OCI-LY7 (cell line): Measurements from ENCODE around the gene STX18. TPM values are rescaled to one million over a fixed set of nuclear protein-coding genes. Genes with fewer than 3 reads are reported as not detected.

Experiments
- BruUV-seq: library from RNA; stranded (reverse); fragments of 400-500 nt; replicated peaks from 2 replicates; lab custom pipeline; 2021; lab: Mats Ljungman, UMichigan
- CTCF ChIA-PET: fragments of 300-600 bp; sonication (Branson Sonifier 250); formaldehyde crosslinking; loops from one replicate; lab custom pipeline; 2022; ENCODE audit warnings: antibody characterized with exemption; ENCODE audit not compliant: unreplicated experiment; lab: Charles Lee
- POLR2A ChIA-PET: fragments of 300-600 bp; sonication (Branson Sonifier 250); formaldehyde crosslinking; loops from one replicate; lab custom pipeline; 2022; ENCODE audit warnings: antibody characterized with exemption; lab: Charles Lee
- DNase-seq: peaks from one replicate; pipeline ENCODE4 v3.0.0-alpha.2; 2015; ENCODE audit warnings: low spot score
- H2AFZ ChIP-seq: fragments of 200-600 bp; sonication (generic), shearing (Covaris generic); 2 replicates; pipeline ENCODE4 v1.6.1; 2014; ENCODE audit warnings: mild to moderate bottlenecking, antibody characterized with exemption, low read length, moderate library complexity
- H3K27ac ChIP-seq: fragments of 200-600 bp; sonication (generic); 2 replicates; pipeline ENCODE4 v1.5.1; 2014; ENCODE audit warnings: mixed run types, low read depth, mild to moderate bottlenecking, moderate library complexity, low read length, inconsistent platforms; ENCODE audit not compliant: poor library complexity, severe bottlenecking
- H3K36me3 ChIP-seq: fragments of 200-600 bp; sonication (generic); 2 replicates; pipeline ENCODE4 v1.6.1; 2014; ENCODE audit warnings: mild to moderate bottlenecking, antibody characterized with exemption, low read length, moderate library complexity, mixed read lengths; ENCODE audit not compliant: insufficient read depth
- H3K4me1 ChIP-seq: fragments of 200-600 bp; sonication (generic); 2 replicates; pipeline ENCODE4 v1.5.1; 2014; ENCODE audit warnings: mild to moderate bottlenecking, low read length; ENCODE audit not compliant: insufficient read depth, poor library complexity, severe bottlenecking
- H3K4me2 ChIP-seq: fragments of 200-600 bp; sonication (generic); 2 replicates; pipeline ENCODE4 v1.6.1; 2014; ENCODE audit warnings: mild to moderate bottlenecking, low read length
- H3K4me3 ChIP-seq: fragments of 200-600 bp; sonication (generic); 2 replicates; pipeline ENCODE4 v1.5.1; 2014; ENCODE audit warnings: mild to moderate bottlenecking, low read depth, low read length; ENCODE audit not compliant: poor library complexity, severe bottlenecking
- H3K79me2 ChIP-seq: fragments of 200-600 bp; sonication (generic); 2 replicates; pipeline ENCODE4 v1.6.1; 2016; ENCODE audit warnings: low read depth, mild to moderate bottlenecking, low read length, moderate library complexity, mixed read lengths; ENCODE audit not compliant: insufficient read depth
- H3K9me2 ChIP-seq: fragments of 200-600 bp; sonication (generic); 2 replicates; pipeline ENCODE4 v1.6.1; 2016; ENCODE audit warnings: mild to moderate bottlenecking, low read length, mixed read lengths; ENCODE audit not compliant: insufficient read depth
- H3K9me3 ChIP-seq: fragments of 200-600 bp; sonication (generic); 2 replicates; pipeline ENCODE4 v1.6.1; 2014; ENCODE audit warnings: mild to moderate bottlenecking, mixed run types, low read length, mixed read lengths
- H4K20me1 ChIP-seq: fragments of 200-600 bp; sonication (generic); 2 replicates; pipeline ENCODE4 v1.6.1; 2014; ENCODE audit warnings: mild to moderate bottlenecking, antibody characterized with exemption, low read length, moderate library complexity, mixed read lengths; ENCODE audit not compliant: insufficient read depth
- EZH2phosphoT487 ChIP-seq: fragments of 200-600 bp; sonication (generic); IDR thresholded peaks from 2 replicates; pipeline ENCODE4 v1.6.1; 2018; ENCODE audit warnings: low read depth, borderline replicate concordance, mild to moderate bottlenecking, mixed run types, antibody characterized with exemption, low read length, moderate library complexity, mixed read lengths
- intact Hi-C: fragments of 100-400 bp; cut with micrococcal nuclease; formaldehyde crosslinking; loops from one replicate; pipeline ENCODE4 v1.10.0; 2022; ENCODE audit not compliant: unreplicated experiment
- total RNA-seq, 2 experiments: library from RNA; depleted of rRNA in 1 of 2; stranded (reverse); fragments of >200 nt in 1 of 2; shearing (Covaris generic) in 1 of 2; gene quantifications; 2 replicates each; pipeline ENCODE4 v1.2.3, GENCODE V29; 2014 to 2022
- TF ChIP-seq, protein P1 (sequence below): fragments of 200-600 bp; sonication (generic); conservative IDR thresholded peaks from 2 replicates; pipeline ENCODE4 v1.5.1; 2014; ENCODE audit warnings: mild to moderate bottlenecking, antibody characterized with exemption, low read length, moderate library complexity, mixed read lengths

STX18 gene
- total RNA-seq, 2 experiments from 2014 or later, result 30.6 to 35.2 TPM

DNA sequence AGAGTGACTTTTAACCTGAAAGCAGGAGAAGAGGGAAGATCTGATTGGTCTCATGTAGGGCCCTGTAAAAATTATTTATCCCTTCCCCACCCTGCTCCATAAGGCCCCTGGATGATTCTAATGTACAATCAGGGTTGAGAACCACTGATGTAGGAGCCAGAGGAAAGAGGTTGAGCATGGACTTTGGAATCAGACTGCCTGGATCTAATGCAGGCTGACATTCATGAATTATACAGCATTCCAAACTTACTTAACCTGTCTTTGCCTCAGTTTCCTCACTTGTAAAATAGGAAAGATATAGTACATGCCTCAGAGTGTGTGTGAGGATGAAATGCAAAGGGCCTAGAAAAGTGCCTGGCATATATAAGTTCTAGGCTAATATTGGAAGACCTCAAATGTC, 47.0 kb downstream of the STX18 start:
- peaks cover 30% of the 10 kb centered on the region for H3K4me1 ChIP-seq
- BruUV-seq, result no TSS peak
- H3K79me2 ChIP-seq, result peaks cover 21% of the 10 kb centered on the region; the same call in 1 of the 2 replicates
- no peak overlapping the region for H3K27ac ChIP-seq
- TF ChIP-seq, protein P1, sequence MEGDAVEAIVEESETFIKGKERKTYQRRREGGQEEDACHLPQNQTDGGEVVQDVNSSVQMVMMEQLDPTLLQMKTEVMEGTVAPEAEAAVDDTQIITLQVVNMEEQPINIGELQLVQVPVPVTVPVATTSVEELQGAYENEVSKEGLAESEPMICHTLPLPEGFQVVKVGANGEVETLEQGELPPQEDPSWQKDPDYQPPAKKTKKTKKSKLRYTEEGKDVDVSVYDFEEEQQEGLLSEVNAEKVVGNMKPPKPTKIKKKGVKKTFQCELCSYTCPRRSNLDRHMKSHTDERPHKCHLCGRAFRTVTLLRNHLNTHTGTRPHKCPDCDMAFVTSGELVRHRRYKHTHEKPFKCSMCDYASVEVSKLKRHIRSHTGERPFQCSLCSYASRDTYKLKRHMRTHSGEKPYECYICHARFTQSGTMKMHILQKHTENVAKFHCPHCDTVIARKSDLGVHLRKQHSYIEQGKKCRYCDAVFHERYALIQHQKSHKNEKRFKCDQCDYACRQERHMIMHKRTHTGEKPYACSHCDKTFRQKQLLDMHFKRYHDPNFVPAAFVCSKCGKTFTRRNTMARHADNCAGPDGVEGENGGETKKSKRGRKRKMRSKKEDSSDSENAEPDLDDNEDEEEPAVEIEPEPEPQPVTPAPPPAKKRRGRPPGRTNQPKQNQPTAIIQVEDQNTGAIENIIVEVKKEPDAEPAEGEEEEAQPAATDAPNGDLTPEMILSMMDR, result no peak
- TF ChIP-seq EZH2phosphoT487, result no peak
- H3K4me2 ChIP-seq, result no peak overlapping the region
- no peaks in the 10 kb centered on the region for H4K20me1 ChIP-seq
- no peaks in the 10 kb centered on the region for H3K9me2 ChIP-seq
- no peaks in the 10 kb centered on the region for H3K36me3 ChIP-seq
- POLR2A ChIA-PET, result no interaction called here
- H3K9me3 ChIP-seq, result no peaks in the 10 kb centered on the region
- no peak overlapping the region for H3K4me3 ChIP-seq
- CTCF ChIA-PET, result no interaction called here
- no peak for DNase-seq
- intact Hi-C loops, result loop anchor here (5.0 kb wide), 1 partner anchor 47 kb away; the partner anchor contains the start of gene STX18
- H2AFZ ChIP-seq, result no peak overlapping the region

DNA sequence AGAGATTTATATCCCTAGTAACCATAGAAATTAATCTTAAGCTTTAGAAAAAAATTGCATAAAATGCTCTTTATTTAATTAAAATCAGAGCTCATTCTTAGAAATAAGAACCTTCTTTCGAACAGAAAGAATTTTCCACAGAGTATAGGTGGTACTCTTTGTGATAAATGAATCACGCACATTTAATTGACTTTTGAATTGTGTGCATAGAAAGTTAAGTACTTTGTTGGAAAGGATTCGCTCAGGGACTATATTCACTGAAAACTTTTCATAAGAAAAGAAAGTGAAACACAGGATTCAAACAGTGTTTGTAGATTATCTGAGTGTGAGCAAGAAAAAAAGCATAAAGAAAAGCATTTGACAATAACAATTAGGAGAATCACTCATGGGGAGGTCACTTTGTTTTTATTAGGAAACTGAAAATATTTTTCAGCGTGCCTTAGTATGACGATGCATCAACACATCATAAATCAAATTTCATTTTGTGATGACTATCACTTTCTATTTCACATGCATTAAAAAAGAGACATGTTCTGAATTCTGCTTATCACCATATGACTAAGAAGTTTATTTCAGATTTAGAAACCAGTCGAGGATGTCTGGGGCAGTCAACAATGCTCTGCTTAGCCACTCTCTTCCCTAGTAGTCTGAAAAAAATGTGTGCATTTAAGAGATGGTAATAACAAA, 49.5 kb downstream of the STX18 start:
- Histone ChIP-seq H3K36me3 (no peaks in the 10 kb centered on the region), H2AFZ (no peak overlapping the region), H3K9me3 (no peaks in the 10 kb centered on the region), H3K9me2 (no peaks in the 10 kb centered on the region), H3K4me1 (peaks cover 43% of the 10 kb centered on the region), H3K4me3 (peak overlapping the region; percentile 61), H3K27ac (peak overlapping the region; percentile 61), H4K20me1 (peaks cover 5% of the 10 kb centered on the region; the same call in 1 of the 2 replicates), H3K4me2 (peak overlapping the region; percentile 92), H3K79me2 (peaks cover 28% of the 10 kb centered on the region; the same call in 1 of the 2 replicates)
- POLR2A ChIA-PET, result interaction anchor here (0.6 to 1.6 kb wide), 10 partner anchors 10 to 647 kb away, joined by 3 to 6 read pairs (median 4); no protein-coding TSS in a partner anchor
- no TSS peak for BruUV-seq
- no peak for DNase-seq
- intact Hi-C loops, result loop anchor here (5.0 kb wide), 1 partner anchor 50 kb away; the partner anchor contains the start of gene STX18
- CTCF ChIA-PET, result no interaction called here
- TF ChIP-seq, protein P1, result no peak
- no peak for TF ChIP-seq EZH2phosphoT487
